Keratinocyte (primary cell): Measurements from ENCODE around the gene EN2.

ENCODE experiments used
- CTCF ChIP-seq, 3 experiments: IDR thresholded peaks in 1 of 3; conservative IDR thresholded peaks in 1 of 3; optimal IDR thresholded peaks in 1 of 3; 2 replicates in 2 of 3; 3 replicates in 1 of 3; pipeline versions ENCODE3 to v1.5.1; 2011; ENCODE audit warnings: low read length in 3 of 3, mild to moderate bottlenecking in 3 of 3, moderate library complexity in 2 of 3, control low read depth in 1 of 3, inconsistent platforms in 1 of 3; ENCODE audit not compliant: insufficient read depth in 2 of 3; ENCODE audit errors: extremely low read depth in 1 of 3
- EZH2 ChIP-seq: IDR thresholded peaks from one replicate; pipeline ENCODE4 v1.6.1; 2012; ENCODE audit warnings: inconsistent platforms, mild to moderate bottlenecking, low read length, moderate library complexity

DNA sequence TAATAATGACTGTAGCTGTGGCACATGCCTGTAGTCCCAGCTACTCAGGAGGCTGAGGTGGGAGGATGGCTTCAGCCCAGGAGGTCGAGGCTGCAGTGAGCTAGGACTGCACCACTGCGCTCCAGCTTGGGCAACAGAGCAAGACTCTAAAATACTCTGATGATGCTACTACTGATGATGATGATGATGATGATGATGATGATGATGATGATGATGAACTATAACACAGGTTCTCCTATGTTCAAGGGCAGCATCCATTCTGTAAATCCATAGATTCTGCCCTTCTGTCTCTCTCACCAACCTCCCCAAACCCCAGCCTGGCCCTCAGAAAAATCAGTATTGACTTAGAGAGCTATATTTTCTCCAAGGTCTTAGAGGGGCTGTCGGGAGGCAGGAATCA, 22.8 kb upstream of the EN2 start:
- no peak for TF ChIP-seq CTCF (optimal IDR thresholded peaks at IDR 0.05 in 1 of 3, IDR thresholded peaks at IDR 0.05 in 1 of 3, conservative IDR thresholded peaks at IDR 0.05 in 1 of 3; ENCODE audit: extremely low read depth in 1 of 3, insufficient read depth in 2 of 3, low read length in 3 of 3)
- no peak for TF ChIP-seq EZH2
